ENCODE measurements around the gene AK6. TPM values are rescaled to one million over a fixed set of nuclear protein-coding genes. Genes with fewer than 3 reads are reported as not detected.
"Not testable (repeated sequence)": the region's sequence is repeated elsewhere in the genome, so short reads cannot be mapped to it uniquely, and the experiment has no call there.

AK6 gene
- polyA plus RNA-seq, 1 donor (not counting 4 experiments of a cell fraction or from before 2014, with no cell fraction given) = 60.3 TPM

DNA sequence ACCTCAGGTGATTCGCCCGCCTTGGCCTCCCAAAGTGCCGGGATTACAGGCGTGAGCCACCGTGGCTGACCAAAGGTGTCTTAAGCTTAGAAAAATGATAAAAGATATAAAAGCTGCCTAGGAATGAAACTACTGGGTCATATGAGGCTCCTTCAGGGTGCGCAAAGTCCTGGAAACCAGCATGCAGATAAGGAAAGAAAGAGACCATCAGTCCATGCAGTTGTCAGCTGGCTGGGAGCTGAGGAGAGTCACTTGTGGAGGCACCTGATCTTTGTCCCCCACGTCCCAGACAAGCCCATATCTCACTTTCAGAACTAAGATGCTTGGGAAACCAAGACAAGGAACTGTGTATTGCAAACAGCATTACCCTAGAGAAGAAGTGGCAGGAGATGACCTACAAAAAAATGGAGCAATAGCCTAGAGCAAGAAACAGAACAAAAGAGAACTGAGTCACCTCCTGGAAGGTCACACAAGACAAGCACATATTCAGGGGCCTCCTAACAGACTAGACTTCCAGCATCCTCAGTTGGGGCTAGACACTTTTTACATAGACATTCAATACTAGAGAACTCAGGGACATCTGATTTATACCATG lies 33.9 kb downstream of the AK6 start:
- dilution Hi-C loops (cut with MboI; ENCODE audit: extremely low pct_ligation_motif_present, low sequenced_read_pairs) = no loop called here
- H4K20me1 ChIP-seq (ENCODE audit: control insufficient read depth, extremely low read depth, insufficient read depth, low read length) = no peaks in the 10 kb centered on the region
- no peaks in the 10 kb centered on the region for H3K9me3 ChIP-seq (ENCODE audit: control insufficient read depth, low read depth, low read length)
- FAIRE-seq (no peak), DNase-seq (ENCODE audit: low read depth, low spot score) (no peak)
- no peak overlapping the region for H2AFZ ChIP-seq (ENCODE audit: control insufficient read depth, low read length)
- no peak overlapping the region for H3K9ac ChIP-seq (ENCODE audit: control insufficient read depth, extremely low read depth, insufficient read depth, low read length)
- peaks cover 10% of the 10 kb centered on the region for H3K4me1 ChIP-seq (ENCODE audit: control insufficient read depth, extremely low read depth, insufficient read depth, low read length)
- no peak overlapping the region for H3K27ac ChIP-seq (ENCODE audit: control insufficient read depth, insufficient read depth, low read length)
- H3K36me3 ChIP-seq (ENCODE audit: control insufficient read depth in 2 of 2, extremely low read depth in 1 of 2, insufficient read depth in 2 of 2, low read length in 2 of 2) = no peaks in the 10 kb centered on the region
- H3K79me2 ChIP-seq (ENCODE audit: control insufficient read depth, insufficient read depth, low read length) = peaks cover 3% of the 10 kb centered on the region
- no peak overlapping the region for H3K4me3 ChIP-seq (ENCODE audit: control insufficient read depth in 2 of 3, extremely low read depth in 1 of 3, insufficient read depth in 2 of 3, low read depth in 1 of 3, low read length in 3 of 3)
- H3K27me3 ChIP-seq (ENCODE audit: control insufficient read depth, extremely low read depth, insufficient read depth, low read length) = no peaks in the 10 kb centered on the region
- TF ChIP-seq, protein P1, sequence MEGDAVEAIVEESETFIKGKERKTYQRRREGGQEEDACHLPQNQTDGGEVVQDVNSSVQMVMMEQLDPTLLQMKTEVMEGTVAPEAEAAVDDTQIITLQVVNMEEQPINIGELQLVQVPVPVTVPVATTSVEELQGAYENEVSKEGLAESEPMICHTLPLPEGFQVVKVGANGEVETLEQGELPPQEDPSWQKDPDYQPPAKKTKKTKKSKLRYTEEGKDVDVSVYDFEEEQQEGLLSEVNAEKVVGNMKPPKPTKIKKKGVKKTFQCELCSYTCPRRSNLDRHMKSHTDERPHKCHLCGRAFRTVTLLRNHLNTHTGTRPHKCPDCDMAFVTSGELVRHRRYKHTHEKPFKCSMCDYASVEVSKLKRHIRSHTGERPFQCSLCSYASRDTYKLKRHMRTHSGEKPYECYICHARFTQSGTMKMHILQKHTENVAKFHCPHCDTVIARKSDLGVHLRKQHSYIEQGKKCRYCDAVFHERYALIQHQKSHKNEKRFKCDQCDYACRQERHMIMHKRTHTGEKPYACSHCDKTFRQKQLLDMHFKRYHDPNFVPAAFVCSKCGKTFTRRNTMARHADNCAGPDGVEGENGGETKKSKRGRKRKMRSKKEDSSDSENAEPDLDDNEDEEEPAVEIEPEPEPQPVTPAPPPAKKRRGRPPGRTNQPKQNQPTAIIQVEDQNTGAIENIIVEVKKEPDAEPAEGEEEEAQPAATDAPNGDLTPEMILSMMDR (optimal IDR thresholded peaks at IDR 0.05 in 1 of 3, IDR thresholded peaks at IDR 0.05 in 1 of 3, conservative IDR thresholded peaks at IDR 0.05 in 1 of 3; ENCODE audit: extremely low read depth in 1 of 3, insufficient read depth in 2 of 3, low read length in 3 of 3) = no peak
- TF ChIP-seq EZH2 (IDR thresholded peaks at IDR 0.05; ENCODE audit: low read length) = no peak
- no peak overlapping the region for H3K4me2 ChIP-seq (ENCODE audit: control insufficient read depth, extremely low read depth, insufficient read depth, low read depth, low read length)
- no peaks in the 10 kb centered on the region for H3K9me1 ChIP-seq (ENCODE audit: control insufficient read depth, extremely low read depth, insufficient read depth, low read length)

DNA sequence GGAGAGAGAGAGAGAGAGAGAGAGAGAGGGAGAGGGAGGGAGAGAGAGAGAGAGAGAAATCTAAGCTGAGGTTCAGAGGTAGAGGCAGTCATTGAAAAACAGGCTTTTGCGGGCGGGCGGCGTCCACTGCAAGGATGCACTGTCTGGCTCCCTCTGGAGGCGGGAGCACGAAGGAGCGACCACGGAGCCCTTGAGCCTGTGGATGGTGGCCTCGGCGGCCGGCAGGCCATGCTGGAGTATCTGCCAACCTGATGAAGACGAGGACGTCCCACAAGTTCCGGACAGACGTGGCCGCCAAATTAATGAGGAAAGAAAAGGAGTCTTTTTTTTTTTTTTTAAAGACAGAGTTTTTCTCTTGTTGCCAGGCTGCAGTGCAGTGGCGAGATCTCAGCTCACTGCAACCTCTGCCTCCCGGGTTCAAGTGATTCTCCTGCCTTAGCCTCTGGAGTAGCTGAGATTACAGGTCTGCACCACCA lies 34.5 kb downstream of the AK6 start:
- no peaks in the 10 kb centered on the region for H3K27me3 ChIP-seq (ENCODE audit: control insufficient read depth, extremely low read depth, insufficient read depth, low read length)
- TF ChIP-seq, protein P1 (optimal IDR thresholded peaks at IDR 0.05 in 1 of 3, IDR thresholded peaks at IDR 0.05 in 1 of 3, conservative IDR thresholded peaks at IDR 0.05 in 1 of 3; ENCODE audit: extremely low read depth in 1 of 3, insufficient read depth in 2 of 3, low read length in 3 of 3) = peak; percentile 65 to 93 (median 89)
- TF ChIP-seq EZH2 (IDR thresholded peaks at IDR 0.05; ENCODE audit: low read length) = no peak
- H4K20me1 ChIP-seq (ENCODE audit: control insufficient read depth, extremely low read depth, insufficient read depth, low read length) = no peaks in the 10 kb centered on the region
- H2AFZ ChIP-seq (ENCODE audit: control insufficient read depth, low read length) = no peak overlapping the region
- H3K9me1 ChIP-seq (ENCODE audit: control insufficient read depth, extremely low read depth, insufficient read depth, low read length) = no peaks in the 10 kb centered on the region
- DNase-seq (ENCODE audit: low read depth, low spot score) (no peak), FAIRE-seq (no peak)
- H3K9me3 ChIP-seq (ENCODE audit: control insufficient read depth, low read depth, low read length) = no peaks in the 10 kb centered on the region
- dilution Hi-C loops (cut with MboI; ENCODE audit: extremely low pct_ligation_motif_present, low sequenced_read_pairs) = no loop called here
- no peak overlapping the region for H3K27ac ChIP-seq (ENCODE audit: control insufficient read depth, insufficient read depth, low read length)
- peaks cover 3% of the 10 kb centered on the region for H3K79me2 ChIP-seq (ENCODE audit: control insufficient read depth, insufficient read depth, low read length)
- H3K4me2 ChIP-seq (ENCODE audit: control insufficient read depth, extremely low read depth, insufficient read depth, low read depth, low read length) = no peak overlapping the region
- no peak overlapping the region for H3K4me3 ChIP-seq (ENCODE audit: control insufficient read depth in 2 of 3, extremely low read depth in 1 of 3, insufficient read depth in 2 of 3, low read depth in 1 of 3, low read length in 3 of 3)
- no peak overlapping the region for H3K9ac ChIP-seq (ENCODE audit: control insufficient read depth, extremely low read depth, insufficient read depth, low read length)
- H3K4me1 ChIP-seq (ENCODE audit: control insufficient read depth, extremely low read depth, insufficient read depth, low read length) = peaks cover 10% of the 10 kb centered on the region
- H3K36me3 ChIP-seq (ENCODE audit: control insufficient read depth in 2 of 2, extremely low read depth in 1 of 2, insufficient read depth in 2 of 2, low read length in 2 of 2) = no peaks in the 10 kb centered on the region

DNA sequence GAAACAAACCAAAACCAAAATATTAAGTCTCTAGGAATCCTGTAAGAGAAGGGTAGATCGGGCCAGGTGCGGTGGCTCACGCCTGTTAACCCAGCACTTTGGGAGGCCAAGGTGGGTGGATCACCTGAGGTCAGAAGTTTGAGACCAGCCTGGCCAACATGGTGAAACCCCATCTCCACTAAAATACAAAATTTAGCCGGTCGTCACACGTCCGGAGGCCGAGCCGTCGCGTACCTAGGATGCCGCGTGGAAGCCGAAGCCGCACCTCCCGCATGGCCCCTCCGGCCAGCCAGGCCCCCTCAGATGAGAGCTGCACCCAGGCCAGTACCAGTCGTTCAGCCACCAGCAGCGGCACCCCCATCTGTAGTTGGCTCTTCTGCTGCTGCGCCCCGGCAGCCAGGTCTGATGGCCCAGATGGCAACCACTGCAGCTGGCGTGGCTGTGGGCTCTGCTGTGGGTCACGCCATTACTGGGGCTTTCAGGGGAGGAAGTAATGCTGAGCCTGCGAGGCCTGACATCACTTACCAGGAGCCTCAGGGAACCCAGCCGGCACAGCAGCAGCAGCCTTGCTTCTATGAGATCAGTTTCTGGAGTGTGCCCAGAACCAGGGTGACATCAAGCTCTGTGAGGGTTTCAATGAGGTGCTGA lies 35.5 kb downstream of the AK6 start:
- H3K9me1 ChIP-seq (ENCODE audit: control insufficient read depth, extremely low read depth, insufficient read depth, low read length) = not testable (repeated sequence)

More for the DNA sequence above, 35.5 kb downstream of the AK6 start:
- H3K4me3 ChIP-seq (ENCODE audit: control insufficient read depth in 2 of 3, extremely low read depth in 1 of 3, insufficient read depth in 2 of 3, low read depth in 1 of 3, low read length in 3 of 3); H2AFZ ChIP-seq (ENCODE audit: control insufficient read depth, low read length); FAIRE-seq; H4K20me1 ChIP-seq (ENCODE audit: control insufficient read depth, extremely low read depth, insufficient read depth, low read length); H3K27ac ChIP-seq (ENCODE audit: control insufficient read depth, insufficient read depth, low read length); dilution Hi-C loops (cut with MboI; ENCODE audit: extremely low pct_ligation_motif_present, low sequenced_read_pairs); H3K79me2 ChIP-seq (ENCODE audit: control insufficient read depth, insufficient read depth, low read length); H3K27me3 ChIP-seq (ENCODE audit: control insufficient read depth, extremely low read depth, insufficient read depth, low read length); H3K4me1 ChIP-seq (ENCODE audit: control insufficient read depth, extremely low read depth, insufficient read depth, low read length); H3K9ac ChIP-seq (ENCODE audit: control insufficient read depth, extremely low read depth, insufficient read depth, low read length); DNase-seq (ENCODE audit: low read depth, low spot score); H3K36me3 ChIP-seq (ENCODE audit: control insufficient read depth in 2 of 2, extremely low read depth in 1 of 2, insufficient read depth in 2 of 2, low read length in 2 of 2); H3K9me3 ChIP-seq (ENCODE audit: control insufficient read depth, low read depth, low read length); H3K4me2 ChIP-seq (ENCODE audit: control insufficient read depth, extremely low read depth, insufficient read depth, low read depth, low read length): not testable (repeated sequence)

Data from keratinocyte (primary cell).